ENCODE results near the gene NFKBIA.

DNA sequence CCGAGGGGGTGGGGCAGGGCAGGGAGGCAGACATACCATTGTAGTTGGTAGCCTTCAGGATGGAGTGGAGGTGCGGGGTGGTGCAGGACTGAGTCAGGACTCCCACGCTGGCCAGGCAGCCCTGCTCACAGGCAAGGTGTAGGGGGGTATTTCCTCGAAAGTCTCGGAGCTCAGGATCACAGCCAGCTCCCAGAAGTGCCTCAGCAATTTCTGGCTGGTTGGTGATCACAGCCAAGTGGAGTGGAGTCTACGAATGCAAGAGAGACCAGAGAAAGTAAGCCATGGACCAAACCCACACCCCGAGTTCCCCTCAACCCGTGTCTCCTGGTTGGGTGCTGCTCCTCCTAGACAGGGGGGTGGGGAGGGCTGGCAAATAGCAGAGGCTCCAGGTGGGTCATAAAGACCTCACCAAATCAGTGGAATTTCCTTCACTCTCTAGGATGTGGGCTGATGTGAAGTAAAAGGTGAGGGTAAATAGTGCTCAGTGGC is 1.4 kb downstream of the NFKBIA start:
- TF ChIP-seq, protein P1, sequence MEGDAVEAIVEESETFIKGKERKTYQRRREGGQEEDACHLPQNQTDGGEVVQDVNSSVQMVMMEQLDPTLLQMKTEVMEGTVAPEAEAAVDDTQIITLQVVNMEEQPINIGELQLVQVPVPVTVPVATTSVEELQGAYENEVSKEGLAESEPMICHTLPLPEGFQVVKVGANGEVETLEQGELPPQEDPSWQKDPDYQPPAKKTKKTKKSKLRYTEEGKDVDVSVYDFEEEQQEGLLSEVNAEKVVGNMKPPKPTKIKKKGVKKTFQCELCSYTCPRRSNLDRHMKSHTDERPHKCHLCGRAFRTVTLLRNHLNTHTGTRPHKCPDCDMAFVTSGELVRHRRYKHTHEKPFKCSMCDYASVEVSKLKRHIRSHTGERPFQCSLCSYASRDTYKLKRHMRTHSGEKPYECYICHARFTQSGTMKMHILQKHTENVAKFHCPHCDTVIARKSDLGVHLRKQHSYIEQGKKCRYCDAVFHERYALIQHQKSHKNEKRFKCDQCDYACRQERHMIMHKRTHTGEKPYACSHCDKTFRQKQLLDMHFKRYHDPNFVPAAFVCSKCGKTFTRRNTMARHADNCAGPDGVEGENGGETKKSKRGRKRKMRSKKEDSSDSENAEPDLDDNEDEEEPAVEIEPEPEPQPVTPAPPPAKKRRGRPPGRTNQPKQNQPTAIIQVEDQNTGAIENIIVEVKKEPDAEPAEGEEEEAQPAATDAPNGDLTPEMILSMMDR (IDR thresholded peaks at IDR 0.05; ENCODE audit: borderline replicate concordance, extremely low read depth, low read length, poor library complexity, severe bottlenecking): no peak
- TF ChIP-seq EZH2 (IDR thresholded peaks at IDR 0.05; ENCODE audit: borderline replicate concordance, low read depth, low read length, severe bottlenecking): no peak

All from DND-41 (cell line).